COLO668 (cell line): ENCODE results near the gene SLC39A11.
A peak's percentile ranks its signal among the peaks of the same experiment; 100 is the strongest.

Experiments
- DNase-seq: peaks from one replicate; lab custom pipeline; 2025; ENCODE audit not compliant: unreplicated experiment; lab: John Stamatoyannopoulos, UW

The SLC39A11 gene

DNA sequence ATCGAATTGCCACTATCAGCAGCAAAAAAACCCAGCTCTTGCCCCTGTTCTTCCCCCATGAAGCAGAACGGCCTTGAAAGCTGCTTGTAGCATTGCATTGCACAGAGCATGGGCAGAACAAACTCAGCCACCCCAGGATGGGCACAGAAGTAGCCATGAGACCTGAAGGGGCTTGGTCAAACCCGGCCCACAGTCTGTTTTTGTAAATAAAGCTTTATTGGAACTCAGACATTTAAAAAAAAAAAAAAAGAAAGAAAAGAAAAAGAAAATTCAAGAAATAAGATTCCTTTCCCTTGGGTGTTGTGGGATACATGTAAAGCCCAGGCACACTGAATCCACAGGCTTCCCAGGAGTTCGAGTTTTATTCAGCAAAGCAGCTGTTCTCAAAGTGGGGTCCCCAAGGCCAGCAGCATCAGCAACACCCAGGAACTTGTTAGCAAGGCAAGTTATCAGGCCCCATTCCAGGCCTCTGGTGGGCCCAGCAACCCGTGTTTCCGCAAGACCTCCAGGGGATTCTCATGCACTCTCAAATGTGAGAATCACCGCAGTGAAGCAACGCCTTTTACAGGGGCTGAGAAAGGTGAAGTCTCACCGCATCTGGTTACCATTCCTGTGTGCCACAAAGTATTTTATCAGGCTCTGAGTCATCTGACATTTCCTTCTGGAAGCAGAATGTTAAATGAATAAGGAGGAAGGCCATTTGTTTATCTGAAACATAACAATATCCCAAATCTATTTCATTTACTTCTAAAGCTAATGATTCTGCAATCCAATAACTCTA is 108.2 kb downstream of the SLC39A11 start:
- DNase-seq: no peak

DNA sequence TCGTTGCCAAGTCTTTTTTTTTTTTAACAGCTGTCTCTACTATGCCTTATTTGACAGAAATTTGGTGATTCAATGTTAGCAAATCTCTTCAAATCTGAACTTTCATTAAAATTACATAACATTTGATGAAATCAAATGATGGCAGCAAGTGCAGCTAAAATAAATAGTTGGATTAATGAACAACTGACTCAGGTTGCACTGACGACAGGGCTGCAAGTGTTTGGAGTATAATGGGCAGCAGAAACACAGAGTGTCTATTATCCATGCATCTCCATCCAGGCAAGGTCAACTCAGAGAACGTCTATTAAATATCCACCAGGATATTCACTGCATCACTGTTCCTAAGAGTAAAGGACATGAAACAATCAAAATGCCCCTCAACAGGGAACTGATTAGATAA is 109.8 kb downstream of the SLC39A11 start:
- DNase-seq: no peak

DNA sequence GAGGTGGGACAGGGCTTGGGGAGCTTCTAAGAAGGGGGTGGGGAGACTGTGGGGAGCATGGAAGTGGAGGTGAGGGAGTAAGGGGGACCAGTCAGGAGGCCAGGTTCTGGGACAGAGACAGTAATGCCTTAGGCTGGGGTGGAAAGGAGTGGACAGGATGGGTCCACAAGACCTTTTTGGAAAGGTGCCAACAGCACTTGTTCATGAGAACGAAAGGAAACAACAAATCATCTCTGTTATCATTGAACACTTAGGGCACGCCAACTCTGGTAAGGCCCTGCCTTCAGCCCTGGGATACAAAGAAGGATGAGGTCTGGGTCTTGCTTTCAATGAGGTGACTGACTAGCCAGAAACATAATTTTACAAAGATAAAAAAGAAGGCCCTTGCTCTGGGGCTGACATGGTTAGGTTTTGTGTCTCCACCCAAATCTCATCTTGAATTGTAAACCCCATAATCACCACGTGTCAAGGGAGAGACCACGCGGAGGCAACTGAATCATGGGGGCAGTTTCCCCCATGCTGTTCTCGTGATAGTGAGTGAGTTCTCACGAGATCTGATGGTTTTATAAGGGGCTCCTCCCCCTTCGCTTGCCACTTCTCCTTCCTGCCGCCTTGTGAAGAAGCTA is 113.8 kb downstream of the SLC39A11 start:
- peak; percentile 24 for DNase-seq

DNA sequence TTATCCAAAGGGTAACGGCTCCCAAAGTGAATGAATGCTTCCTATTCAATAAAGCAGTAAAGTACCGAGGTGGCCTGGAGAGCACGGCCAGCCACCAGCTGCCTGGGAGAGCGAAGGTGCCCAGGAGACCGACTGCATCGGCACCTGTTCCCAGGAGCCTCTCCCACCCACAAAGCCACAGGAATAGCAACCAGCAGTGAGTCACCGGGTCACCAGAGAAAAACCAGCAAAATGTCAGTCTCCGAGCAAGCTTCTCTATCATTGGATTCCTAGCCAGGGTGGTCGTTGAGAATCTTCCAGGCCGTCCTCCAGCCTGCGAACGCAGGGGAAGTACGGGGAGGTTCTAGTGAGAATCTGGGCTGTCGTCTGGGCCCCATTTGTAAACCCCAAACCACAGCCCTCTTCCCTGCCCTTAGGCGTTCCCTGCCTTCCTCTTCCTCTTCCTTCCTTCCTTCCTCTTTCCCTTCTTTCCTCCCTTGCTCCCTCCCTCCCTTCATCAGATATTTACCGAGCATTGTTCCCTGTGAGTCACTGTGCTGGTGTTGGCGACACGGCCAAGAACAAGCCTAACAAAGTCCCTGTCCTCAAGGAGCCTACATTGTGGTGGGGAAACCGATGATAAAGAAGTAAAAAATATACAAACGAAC is 114.6 kb downstream of the SLC39A11 start:
- peak; percentile 67 for DNase-seq

DNA sequence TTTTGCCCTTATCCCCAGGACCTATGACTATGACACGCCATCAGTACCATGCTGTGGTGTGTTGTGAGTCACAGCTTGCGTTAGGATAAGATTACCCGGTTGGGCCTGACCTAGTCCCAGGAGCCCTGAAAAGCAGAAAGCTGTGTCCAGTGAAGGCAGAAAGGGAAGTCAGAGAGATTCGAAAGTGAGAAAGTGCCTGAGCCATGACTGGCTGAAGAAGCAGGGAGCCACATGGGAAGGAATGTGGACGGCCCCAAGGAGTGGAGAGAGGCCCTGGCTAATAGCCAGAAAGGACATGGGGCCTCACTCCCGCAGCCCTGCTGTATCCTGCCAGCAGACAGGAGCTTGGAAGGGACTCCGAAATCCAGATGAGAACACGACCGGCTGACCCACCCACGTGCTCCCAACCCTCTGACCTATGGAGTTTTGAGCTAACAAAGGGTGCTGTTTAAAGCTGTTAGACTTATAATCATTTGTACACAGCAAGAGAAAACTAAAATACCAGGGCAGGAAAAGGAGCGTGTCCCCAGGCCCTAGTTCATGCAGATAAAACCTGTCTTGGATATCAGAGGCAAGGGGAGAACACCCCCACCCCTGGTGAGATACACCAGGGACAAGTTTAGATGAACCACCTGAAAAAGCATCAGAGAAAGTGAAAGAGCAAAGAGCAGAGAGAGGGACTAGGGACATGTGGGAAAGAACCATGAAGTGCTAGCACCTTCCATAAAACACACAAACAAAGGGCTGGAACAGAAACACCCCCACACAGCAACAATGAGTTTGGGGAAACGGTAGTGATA is 115.3 kb downstream of the SLC39A11 start:
- no peak for DNase-seq

DNA sequence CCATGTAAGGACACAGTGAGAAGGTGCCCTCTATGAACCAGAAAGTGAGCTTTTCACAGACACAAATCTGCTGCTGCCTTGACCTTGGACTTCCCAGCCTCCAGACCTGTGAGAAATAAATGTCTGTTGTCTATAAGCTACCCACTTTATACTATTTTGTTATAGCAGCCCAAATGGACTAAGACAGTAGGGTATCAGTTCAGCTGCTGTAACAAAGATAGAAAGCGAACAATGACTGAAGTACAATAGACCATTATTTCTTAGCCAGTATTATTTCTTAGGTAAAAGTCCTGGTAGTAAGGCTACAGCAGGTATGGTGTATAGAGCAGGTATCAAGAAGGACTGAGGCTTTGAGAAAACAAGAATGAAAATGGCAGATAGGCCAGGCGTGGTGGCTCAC is 117.0 kb downstream of the SLC39A11 start:
- no peak for DNase-seq

DNA sequence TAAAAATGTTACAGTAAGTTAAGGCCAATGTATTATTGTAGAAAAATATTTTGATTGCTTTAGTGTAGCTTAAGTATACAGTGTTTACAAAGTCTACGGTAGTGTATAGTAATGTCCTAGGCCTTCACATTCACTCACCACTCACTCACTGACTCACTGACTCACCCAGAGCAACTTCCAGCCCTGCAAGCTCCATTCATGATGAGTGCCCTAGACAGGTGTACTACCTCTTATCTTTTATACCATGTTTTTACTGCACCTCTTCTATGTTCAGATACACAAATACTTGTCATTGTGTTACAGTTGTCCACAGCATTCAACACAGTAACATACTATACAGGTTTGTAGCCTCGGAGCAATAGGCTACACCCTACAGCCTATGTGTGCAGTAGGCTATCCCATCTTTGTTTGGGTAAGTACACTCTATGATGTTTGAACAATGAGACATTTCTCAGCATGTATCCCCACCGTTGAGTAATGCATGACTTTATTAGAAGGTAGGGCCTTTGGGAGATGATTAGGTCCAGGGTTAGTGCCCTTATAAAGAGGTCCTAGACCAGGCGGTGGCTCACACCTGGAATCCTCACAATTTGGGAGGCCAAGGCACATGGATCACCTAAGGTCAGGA is 117.8 kb downstream of the SLC39A11 start:
- peak; percentile 45 for DNase-seq

DNA sequence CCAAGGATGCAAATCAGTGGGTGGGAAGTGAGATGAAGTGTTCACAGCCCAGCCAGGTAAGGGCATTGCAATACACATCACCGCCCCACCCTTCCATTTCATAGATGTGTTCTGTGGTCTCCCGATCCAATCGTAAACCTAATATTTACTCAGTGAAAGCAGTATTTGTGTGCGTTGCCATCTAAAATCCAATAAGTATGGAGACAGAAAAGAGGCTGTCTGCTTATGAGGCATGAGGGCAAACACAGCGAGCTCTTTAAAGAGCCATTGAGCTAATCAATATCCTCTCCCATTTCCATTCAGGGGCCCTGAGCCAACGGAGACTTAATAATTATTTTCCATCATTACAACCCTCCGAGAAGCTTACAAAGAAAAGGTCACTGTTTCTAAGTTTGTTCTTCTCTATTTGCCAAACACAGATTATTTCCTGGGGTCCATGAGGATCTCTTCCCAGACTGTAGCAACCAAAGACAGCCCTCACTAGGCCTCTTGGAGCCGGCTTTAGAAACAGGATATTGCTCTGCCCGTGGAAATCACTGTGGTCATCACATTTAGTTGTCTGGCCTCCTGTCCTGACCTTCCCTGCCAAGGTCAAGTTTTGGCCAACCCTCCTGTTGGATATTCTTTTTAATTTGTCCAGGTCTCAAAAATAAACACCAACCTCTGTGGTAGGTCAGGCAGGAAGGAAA is 120.1 kb downstream of the SLC39A11 start:
- DNase-seq: peak; percentile 32

DNA sequence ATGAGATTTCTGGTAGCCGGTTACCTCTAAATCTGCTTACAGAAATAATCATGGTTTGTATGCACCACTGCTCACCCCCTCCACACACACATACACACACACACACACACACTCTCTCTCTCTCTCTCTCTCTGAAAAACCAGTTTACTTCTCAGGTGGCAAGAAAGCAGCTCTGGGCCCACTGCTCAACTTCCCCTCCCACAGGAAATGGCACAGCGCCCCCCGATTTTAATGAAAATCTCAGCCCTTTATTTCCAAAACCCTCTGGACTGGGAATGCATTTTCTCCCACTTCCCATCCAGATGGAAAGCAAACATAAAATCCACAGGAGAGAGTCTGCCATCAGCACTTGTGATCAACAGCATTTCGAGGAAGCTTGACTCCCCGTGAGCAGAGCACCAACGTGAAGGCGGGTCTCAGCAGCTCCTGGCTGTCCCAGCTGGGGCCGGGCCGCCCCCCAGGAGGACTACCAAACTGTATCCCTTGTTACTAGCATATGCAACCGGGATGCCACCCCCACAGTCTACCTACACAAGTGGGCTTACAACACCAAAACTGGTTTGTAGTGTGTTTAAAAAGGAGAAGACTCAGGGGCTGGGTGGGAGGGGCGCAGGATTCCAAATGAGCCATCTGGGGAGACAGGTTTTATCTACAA is 121.1 kb downstream of the SLC39A11 start:
- no peak for DNase-seq

DNA sequence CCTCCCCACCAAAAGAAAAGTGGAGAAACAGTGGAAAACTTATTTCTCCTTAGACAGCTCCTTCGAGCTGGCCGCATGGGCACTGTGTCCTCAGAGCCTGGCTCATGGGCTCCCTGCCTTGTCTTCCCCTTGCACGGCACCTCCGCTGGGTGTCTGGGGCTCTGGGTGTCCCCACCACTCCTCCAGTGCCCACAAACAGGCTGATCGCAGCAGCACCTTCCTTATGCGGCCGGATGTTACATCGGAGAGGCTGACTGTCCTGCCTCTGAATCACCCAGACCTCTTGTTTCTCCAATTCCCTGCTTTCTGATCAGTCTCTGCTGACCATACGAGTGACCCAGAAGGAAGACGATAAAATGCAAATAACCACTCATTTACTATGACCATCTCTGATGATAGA is 121.7 kb downstream of the SLC39A11 start:
- DNase-seq: no peak

DNA sequence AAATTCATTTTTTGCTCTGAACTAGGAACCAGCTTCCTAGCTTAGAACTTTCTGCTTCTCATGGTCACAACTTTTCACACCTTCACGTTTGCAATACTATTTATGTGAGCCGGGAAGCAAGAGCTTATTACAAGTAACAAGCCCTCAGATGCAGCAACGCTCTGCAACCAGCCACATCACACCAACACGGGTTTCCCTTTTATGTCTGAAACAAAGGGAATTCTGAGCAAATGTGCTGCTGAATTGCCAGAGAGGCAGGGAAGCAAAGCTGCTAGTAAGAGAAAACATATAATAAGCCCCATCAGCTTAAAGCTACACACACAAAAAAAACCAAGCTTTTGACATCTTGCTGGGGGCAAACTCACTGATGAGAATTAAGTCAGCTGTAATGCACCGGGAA is 122.2 kb downstream of the SLC39A11 start:
- DNase-seq: no peak

DNA sequence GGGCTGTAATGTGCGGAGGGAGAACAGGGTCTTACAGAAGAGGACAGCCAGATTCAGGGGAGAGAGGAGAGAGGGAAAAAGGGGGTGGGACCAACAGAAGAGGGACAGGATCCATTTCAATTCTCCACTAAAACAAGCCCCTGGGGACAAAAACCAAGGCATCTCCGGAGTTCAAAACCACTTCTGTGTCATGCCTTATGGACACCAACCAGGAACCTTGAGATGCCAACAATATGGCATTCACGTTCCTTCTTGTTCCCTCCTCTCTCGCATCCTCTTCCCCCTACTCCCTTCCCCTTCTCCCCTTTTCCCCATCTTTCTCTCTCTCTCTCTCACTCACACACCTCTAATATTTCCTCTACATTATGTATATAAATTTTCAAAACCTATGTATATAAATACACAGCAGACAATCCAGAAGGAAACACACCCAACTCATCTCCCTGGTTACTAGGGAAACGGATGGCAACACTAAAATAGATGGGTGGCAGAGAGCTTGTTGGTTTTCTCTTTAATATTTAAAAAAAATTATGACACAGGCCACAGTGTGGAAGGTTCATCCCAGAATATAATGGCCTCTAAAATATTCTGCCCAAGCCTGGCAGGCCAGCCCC is 123.1 kb downstream of the SLC39A11 start:
- no peak for DNase-seq

DNA sequence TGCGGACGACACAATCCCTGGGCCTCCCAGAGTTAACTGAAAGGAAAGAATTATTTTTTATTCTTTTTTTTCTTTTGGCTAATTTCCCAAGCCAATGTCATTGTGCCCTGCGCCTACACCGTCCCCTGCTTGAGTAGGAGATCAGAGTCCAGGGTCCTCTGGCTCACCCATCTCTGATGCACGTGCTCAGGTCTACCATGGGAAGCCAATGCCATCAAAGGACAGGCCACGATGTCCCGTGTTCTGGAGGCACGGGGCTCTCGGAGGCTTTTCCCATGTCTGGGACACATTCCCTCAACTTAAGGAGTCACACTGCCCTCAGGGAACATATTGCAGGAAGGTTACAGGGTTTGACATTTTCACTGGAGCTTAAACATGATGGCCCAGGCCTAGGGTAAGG is 123.7 kb downstream of the SLC39A11 start:
- DNase-seq: no peak

DNA sequence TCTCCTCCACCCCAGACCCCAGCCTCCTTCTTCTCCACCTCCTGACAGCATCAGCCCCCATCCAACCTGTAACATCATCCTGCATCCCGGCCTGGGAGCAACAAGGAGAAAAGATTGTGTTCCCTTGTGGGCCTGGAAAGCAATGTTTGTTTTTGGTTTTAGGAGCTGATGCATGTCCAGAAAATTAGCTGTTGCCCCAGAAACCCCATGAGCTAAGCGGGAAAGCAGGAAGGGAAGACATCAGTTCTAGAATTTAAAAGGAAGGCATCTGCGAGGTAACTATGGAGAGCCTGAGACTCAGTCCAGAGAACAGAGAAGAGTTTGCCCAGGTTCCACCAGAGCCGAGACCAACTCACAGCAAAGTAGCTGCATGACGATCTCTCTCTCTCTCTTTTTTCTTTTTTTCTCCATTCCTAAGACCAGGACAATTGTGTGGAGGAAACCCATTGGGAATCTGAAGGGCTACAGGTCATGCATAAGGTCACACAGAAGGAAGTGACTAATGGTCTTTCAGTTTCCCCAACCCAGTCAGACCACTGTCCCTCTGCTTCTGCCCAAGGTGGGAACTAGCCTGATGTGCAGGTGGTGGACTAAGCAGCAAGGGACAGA is 124.4 kb downstream of the SLC39A11 start:
- no peak for DNase-seq

DNA sequence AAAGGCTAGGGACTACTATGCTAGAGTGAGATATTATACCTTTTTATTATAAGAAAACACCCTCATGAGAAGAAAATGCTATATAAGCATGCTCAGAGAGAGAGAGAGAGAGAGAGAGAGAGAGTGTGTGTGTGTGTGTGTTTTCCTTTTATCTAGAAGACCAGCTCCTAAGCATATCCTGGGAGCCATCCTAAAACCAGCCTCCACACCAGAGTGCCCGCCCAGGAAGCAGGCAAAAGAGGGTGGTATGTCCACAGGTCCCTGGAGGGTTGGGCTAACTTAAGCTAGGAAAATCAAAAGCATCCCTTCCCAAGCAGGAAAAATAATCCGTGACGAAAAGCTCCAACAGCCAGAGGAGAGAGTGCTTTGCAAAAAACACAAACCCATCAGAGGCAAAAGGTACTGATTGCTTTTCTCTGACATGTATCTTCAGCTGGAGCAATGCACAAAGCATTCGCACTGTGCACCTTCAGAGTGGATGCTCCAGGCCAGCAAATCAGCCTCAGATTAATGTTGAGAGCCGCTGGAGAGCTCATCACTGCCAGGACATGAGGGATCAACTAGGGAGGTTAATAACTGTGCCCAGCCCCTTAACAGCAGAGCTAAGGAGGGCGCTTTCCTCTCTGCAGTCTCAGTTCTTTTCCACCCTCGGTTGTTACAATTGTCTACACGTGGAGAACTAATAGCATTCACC is 125.1 kb downstream of the SLC39A11 start:
- DNase-seq: no peak

DNA sequence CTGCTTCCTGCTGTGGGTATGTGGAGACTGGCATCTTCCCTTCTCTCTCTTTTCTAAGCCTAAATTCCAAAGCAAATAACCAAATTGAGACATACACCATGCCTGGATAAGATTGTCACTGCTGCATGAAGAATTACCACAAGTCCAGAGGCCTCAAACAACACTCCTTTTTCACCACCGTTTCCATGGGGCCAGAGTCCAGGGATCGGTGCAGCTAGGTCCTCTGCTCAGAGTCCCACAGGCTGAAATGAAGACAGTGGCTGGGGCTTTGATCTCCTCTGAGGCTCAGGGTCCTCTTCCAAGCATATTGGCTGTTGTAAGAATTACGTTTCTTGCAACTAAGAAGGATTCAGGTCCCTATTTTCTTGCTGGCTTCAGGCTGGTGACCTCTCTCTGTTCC is 130.4 kb downstream of the SLC39A11 start:
- DNase-seq: no peak

DNA sequence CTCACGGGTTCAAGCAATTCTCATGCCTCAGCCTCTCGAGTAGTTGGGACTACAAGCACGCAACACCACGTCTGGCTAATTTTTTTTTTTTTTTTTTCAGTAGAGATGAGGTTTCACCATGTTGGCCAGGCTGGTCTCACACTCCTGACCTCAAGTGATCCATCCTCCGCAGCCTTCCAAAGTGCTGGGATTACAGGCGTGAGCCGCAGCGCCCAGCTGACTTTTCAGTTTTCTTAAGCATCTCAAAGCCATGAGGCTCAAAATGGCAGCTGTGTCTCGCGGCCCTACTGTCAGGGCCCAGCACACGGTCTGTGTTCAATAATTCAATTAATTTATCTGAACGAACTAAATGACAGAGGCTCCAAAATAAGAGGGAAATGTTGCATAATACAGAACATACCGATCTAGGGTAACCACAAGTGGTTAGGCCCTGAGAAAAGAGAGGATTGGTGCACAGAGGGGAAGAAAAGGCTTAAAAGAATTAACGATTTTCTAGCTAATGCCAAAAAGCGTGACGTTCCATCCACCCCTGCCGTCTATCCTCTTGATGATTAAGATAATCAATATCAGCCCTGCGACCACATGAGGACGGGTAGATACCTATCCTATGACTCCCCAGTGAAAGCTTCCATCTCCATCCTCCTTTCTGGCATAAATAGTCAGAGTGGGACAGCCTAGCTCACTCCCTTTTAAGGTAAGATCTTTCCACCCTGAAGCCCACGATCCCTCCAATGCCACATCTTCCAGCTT is 136.9 kb downstream of the SLC39A11 start:
- no peak for DNase-seq

DNA sequence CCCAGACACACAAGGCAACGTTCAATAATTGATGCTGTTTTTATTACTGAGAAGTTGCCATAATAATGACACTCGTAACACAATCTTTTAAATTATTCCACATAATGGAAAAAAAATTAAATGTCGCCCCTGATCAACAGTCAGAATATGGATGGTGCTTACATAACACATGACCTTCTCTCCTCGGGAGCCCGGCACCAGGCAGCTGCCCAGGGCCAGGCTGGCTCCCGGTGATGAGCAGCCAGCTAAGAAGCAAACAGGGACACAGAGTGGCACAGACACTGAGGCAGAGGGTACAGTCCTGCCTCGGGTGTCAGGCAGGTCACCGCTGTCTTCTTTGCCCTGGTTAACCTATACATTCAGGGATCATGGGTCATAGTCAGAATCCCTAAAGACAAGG is 137.9 kb downstream of the SLC39A11 start:
- no peak for DNase-seq
